GM12878 (cell line): ENCODE results near the gene GOLPH3. TPM values are rescaled to one million over a fixed set of nuclear protein-coding genes. Genes with fewer than 3 reads are reported as not detected.

Experiments
- ATAC-seq: fragments of 200-7000 bp; cut with Tn5 transposase; 3 replicates; pipeline ENCODE4 v1.9.1; 2020; ENCODE audit warnings: mild to moderate bottlenecking, moderate library complexity
- BruUV-seq: library from RNA; stranded (reverse); fragments of 400-500 nt; replicated peaks from 2 replicates; lab custom pipeline; 2021; lab: Mats Ljungman, UMichigan
- CTCF ChIA-PET: fragments of 300-600 bp; sonication (Branson Sonifier 250); formaldehyde crosslinking; extraction: SDS; loops from one replicate; lab custom pipeline; 2021; ENCODE audit warnings: inconsistent platforms; lab: Yijun Ruan, JAX
- POLR2A ChIA-PET: fragments of 350-600 bp; formaldehyde crosslinking; extraction: SDS; loops from one replicate; lab custom pipeline; 2021; ENCODE audit warnings: inconsistent platforms; lab: Charles Lee
- RAD21 ChIA-PET: fragments of 300-600 bp; sonication (Branson Sonifier 250); formaldehyde crosslinking; loops from one replicate; lab custom pipeline; 2023; ENCODE audit warnings: antibody characterized with exemption; ENCODE audit not compliant: unreplicated experiment; lab: Charles Lee
- SMC1A ChIA-PET: fragments of 300-600 bp; sonication (Branson Sonifier 250); formaldehyde crosslinking; loops from one replicate; lab custom pipeline; 2023; ENCODE audit not compliant: unreplicated experiment, uncharacterized antibody; lab: Charles Lee
- DNase-seq: peaks from one replicate; pipeline ENCODE4 v3.0.0-alpha.2; 2011; ENCODE audit warnings: low read depth, low spot score
- FAIRE-seq: peaks from 3 replicates; lab custom pipeline; 2011; peaks lifted over from hg19 to GRCh38; lab: Jason Lieb, UNC
- H2AFZ ChIP-seq: 2 replicates; pipeline ENCODE4 v1.6.0; 2011; ENCODE audit warnings: low read depth, low read length, control low read depth; ENCODE audit not compliant: control insufficient read depth
- H3K27ac ChIP-seq: 2 replicates; pipeline ENCODE4 v1.5.1; 2011; ENCODE audit warnings: control low read depth; ENCODE audit not compliant: control insufficient read depth, insufficient read depth
- H3K27me3 ChIP-seq, 2 experiments: replicated peaks in 1 of 2; 2 replicates each; pipeline versions ENCODE4 v1.6.0 to v1.6.1; 2011; ENCODE audit warnings: low read length in 1 of 2; ENCODE audit not compliant: control insufficient read depth in 2 of 2, insufficient read depth in 2 of 2
- H3K36me3 ChIP-seq, 2 experiments: 2 replicates each; pipeline ENCODE4 v1.5.1; 2011; ENCODE audit warnings: low read length in 1 of 2; ENCODE audit not compliant: control insufficient read depth in 2 of 2, insufficient read depth in 2 of 2
- H3K4me1 ChIP-seq: 2 replicates; pipeline ENCODE4 v1.6.1; 2011; ENCODE audit warnings: mild to moderate bottlenecking, low read length, moderate library complexity, mixed read lengths; ENCODE audit not compliant: control insufficient read depth, insufficient read depth
- H3K4me2 ChIP-seq: 2 replicates; pipeline ENCODE4 v1.6.0; 2011; ENCODE audit warnings: control low read depth; ENCODE audit not compliant: control insufficient read depth, insufficient read depth
- H3K4me3 ChIP-seq: fragments of 200-600 bp; sonication (generic); 2 replicates; pipeline ENCODE4 v1.5.1; 2016
- H3K79me2 ChIP-seq: 2 replicates; pipeline ENCODE4 v1.6.0; 2011; ENCODE audit warnings: low read length; ENCODE audit not compliant: control insufficient read depth, insufficient read depth
- H3K9ac ChIP-seq: 2 replicates; pipeline ENCODE4 v1.8.0; 2011; ENCODE audit warnings: low read length, control low read depth, mixed read lengths; ENCODE audit not compliant: control insufficient read depth, insufficient read depth
- H3K9me3 ChIP-seq: replicated peaks from 3 replicates; pipeline ENCODE4 v1.5.1; 2011; ENCODE audit warnings: mild to moderate bottlenecking, low read length; ENCODE audit not compliant: control insufficient read depth, insufficient read depth
- H4K20me1 ChIP-seq: 2 replicates; pipeline ENCODE4 v1.6.0; 2011; ENCODE audit not compliant: control insufficient read depth, insufficient read depth
- CBFB ChIP-seq: IDR thresholded peaks from 2 replicates; pipeline ENCODE4 v1.6.1; 2016; ENCODE audit warnings: antibody characterized with exemption, low read depth
- CTCF ChIP-seq, 3 experiments: IDR thresholded peaks in 2 of 3; conservative IDR thresholded peaks in 1 of 3; 2 replicates each; pipeline ENCODE4 v1.5.1; 2011; ENCODE audit warnings: low read depth in 3 of 3, low read length in 3 of 3, mild to moderate bottlenecking in 3 of 3, control low read depth in 2 of 3, moderate library complexity in 2 of 3, inconsistent platforms in 1 of 3, mixed read lengths in 1 of 3; ENCODE audit not compliant: control insufficient read depth in 2 of 3, insufficient read depth in 1 of 3; ENCODE audit errors: extremely low read depth in 1 of 3
- GABPA ChIP-seq: IDR thresholded peaks from 2 replicates; pipeline ENCODE4 v1.6.1; 2014; ENCODE audit warnings: antibody characterized with exemption, low read depth, mild to moderate bottlenecking, inconsistent platforms
- IRF4 ChIP-seq: IDR thresholded peaks from 2 replicates; pipeline ENCODE4 v1.6.1; 2011; ENCODE audit warnings: low read depth, low read length
- RAD21 ChIP-seq: IDR thresholded peaks from 2 replicates; pipeline ENCODE4 v1.6.1; 2011; ENCODE audit warnings: mild to moderate bottlenecking, low read depth, low read length, moderate library complexity; ENCODE audit not compliant: insufficient read depth
- SMARCA5 ChIP-seq: fragments of 450-650 bp; IDR thresholded peaks from 2 replicates; pipeline ENCODE4 v1.6.1; 2017; ENCODE audit warnings: mild to moderate bottlenecking
- SMC3 ChIP-seq: IDR thresholded peaks from 2 replicates; pipeline ENCODE4 v1.6.1; 2011; ENCODE audit warnings: low read length, improper control_type of control experiment, borderline replicate concordance
- YY1 ChIP-seq: IDR thresholded peaks from 2 replicates; pipeline ENCODE4 v1.6.1; 2011; ENCODE audit warnings: low read depth, mild to moderate bottlenecking, low read length
- ZNF384 ChIP-seq: IDR thresholded peaks from 2 replicates; pipeline ENCODE4 v1.6.1; 2012; ENCODE audit warnings: low read depth, mild to moderate bottlenecking, low read length, improper control_type of control experiment, borderline replicate concordance
- WGBS: methylation state at CpG from one replicate; pipeline ENCODE4 v1.1.6; 2016; ENCODE audit warnings: low lambda C conversion rate; ENCODE audit not compliant: insufficient replicate concordance, insufficient coverage; ENCODE audit errors: missing lambda C conversion rate; 5-methylcytosine and 5-hydroxymethylcytosine counted together
- in situ Hi-C: fragments of 300-500 bp; cut with MboI; formaldehyde crosslinking; loops from 9 replicates; pipeline ENCODE4 v1.14.3; 2018; ENCODE audit warnings: mixed read lengths
- intact Hi-C: fragments of 100-400 bp; cut with micrococcal nuclease; formaldehyde crosslinking; loops from one replicate; pipeline ENCODE4 v1.14.2; 2022; ENCODE audit not compliant: unreplicated experiment
- polyA plus RNA-seq, 11 experiments: library from polyadenylated mRNA; depleted of rRNA in 4 of 11; unstranded in 6 of 11; stranded (reverse) in 5 of 11; fragments of >200 nt; fragmentation: Nextera tagmentation in 4 of 11; fragmentation: Illumina TruSeq in 1 of 11; extraction: Ambion mirVana in 4 of 11; extraction: Trizol in 1 of 11; gene quantifications; 1 replicate in 1 of 11; 2 replicates in 10 of 11; pipeline versions ENCODE4 v1.2.1 to v1.2.3, GENCODE V29; 2011 to 2016; ENCODE audit warnings: inconsistent platforms in 2 of 11, missing spikeins in 2 of 11, low read depth in 1 of 11
- total RNA-seq, 4 experiments: library from RNA; depleted of rRNA in 3 of 4; stranded (reverse); fragments of >200 nt in 3 of 4; fragmentation: Illumina TruSeq in 1 of 4; extraction: Trizol in 1 of 4; gene quantifications; 2 replicates each; pipeline versions ENCODE4 v1.2.1 to v1.2.3, GENCODE V29; 2013 to 2021
- TF ChIP-seq, protein P1 (sequence below): fragments of 450-650 bp; conservative IDR thresholded peaks from 2 replicates; pipeline ENCODE4 v1.6.1; 2017; ENCODE audit warnings: mild to moderate bottlenecking, moderate library complexity

Gene GOLPH3
- total and polyA plus RNA-seq, 10 of the 15 experiments (the other 5 are each of a cell fraction or from before 2014, with no cell fraction given): 14.0 to 79.7 (median 43.2) TPM

- Histone ChIP-seq H3K4me3 (no peak overlapping the region), H3K4me2 (no peak overlapping the region), H3K9ac (no peak overlapping the region), H3K27me3 (no peaks in the 10 kb centered on the region), H2AFZ (no peak overlapping the region), H3K9me3 (no peaks in the 10 kb centered on the region), H3K79me2 (no peaks in the 10 kb centered on the region), H3K4me1 (no peaks in the 10 kb centered on the region), H3K36me3 (no peaks in the 10 kb centered on the region), H4K20me1 (no peaks in the 10 kb centered on the region), H3K27ac (no peak overlapping the region)
- ChIA-PET SMC1A (interaction anchor here (0.6 to 1.8 kb wide), 14 partner anchors 9 to 809 kb away, joined by 3 to 9 read pairs (median 3); no protein-coding TSS in a partner anchor), POLR2A (no interaction called here), RAD21 (interaction anchor here (0.5 to 1.4 kb wide), 15 partner anchors 10 to 861 kb away, joined by 3 to 12 read pairs (median 4); partner anchors contain the start of gene DROSHA), CTCF (interaction anchor here (0.6 to 2.4 kb wide), 39 partner anchors 9 to 905 kb away, joined by 3 to 27 read pairs (median 4); no protein-coding TSS in a partner anchor)
- ATAC-seq: peak; percentile 99
- in situ Hi-C loops (loop anchor here (5.0 kb wide), 2 partner anchors 271 to 511 kb away; no protein-coding TSS in a partner anchor), intact Hi-C loops (loop anchor here (1.0 to 5.0 kb wide), 3 partner anchors 234 to 512 kb away; no protein-coding TSS in a partner anchor)
- peak; percentile 64 for FAIRE-seq
- peak; percentile 17 for DNase-seq
- 66% methylated on average over 20 of the region's 20 CpGs for WGBS
- TF ChIP-seq RAD21 (peak; percentile 77), ZNF384 (no peak), GABPA (no peak), SMARCA5 (0 out of 2 replicates have a peak, but pooled peaks have one; percentile 45), IRF4 (peak; percentile 56; the same call in 1 of the 2 replicates), CTCF (IDR thresholded peaks at IDR 0.05 in 2 of 3, conservative IDR thresholded peaks at IDR 0.05 in 1 of 3; ENCODE audit: control insufficient read depth in 2 of 3, extremely low read depth in 1 of 3, insufficient read depth in 1 of 3, low read depth in 3 of 3, low read length in 3 of 3) (peak; percentile 67 to 83 (median 75)), SMC3 (peak; percentile 73), CBFB (no peak), YY1 (peak; percentile 57)
- TF ChIP-seq, protein P1, sequence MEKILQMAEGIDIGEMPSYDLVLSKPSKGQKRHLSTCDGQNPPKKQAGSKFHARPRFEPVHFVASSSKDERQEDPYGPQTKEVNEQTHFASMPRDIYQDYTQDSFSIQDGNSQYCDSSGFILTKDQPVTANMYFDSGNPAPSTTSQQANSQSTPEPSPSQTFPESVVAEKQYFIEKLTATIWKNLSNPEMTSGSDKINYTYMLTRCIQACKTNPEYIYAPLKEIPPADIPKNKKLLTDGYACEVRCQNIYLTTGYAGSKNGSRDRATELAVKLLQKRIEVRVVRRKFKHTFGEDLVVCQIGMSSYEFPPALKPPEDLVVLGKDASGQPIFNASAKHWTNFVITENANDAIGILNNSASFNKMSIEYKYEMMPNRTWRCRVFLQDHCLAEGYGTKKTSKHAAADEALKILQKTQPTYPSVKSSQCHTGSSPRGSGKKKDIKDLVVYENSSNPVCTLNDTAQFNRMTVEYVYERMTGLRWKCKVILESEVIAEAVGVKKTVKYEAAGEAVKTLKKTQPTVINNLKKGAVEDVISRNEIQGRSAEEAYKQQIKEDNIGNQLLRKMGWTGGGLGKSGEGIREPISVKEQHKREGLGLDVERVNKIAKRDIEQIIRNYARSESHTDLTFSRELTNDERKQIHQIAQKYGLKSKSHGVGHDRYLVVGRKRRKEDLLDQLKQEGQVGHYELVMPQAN: no peak
- BruUV-seq: no TSS peak
These were observed 80.9 kb downstream of the GOLPH3 start for GRCh38 chr5:32092938-32093812.
